Globus pallidus (tissue), 1 donor: ENCODE measurements around the gene ELMO1.

ENCODE experiments used
- DNase-seq: peaks from one replicate; pipeline ENCODE4 v3.0.0-alpha.2; 2015; ENCODE audit warnings: low spot score

Gene ELMO1

GRCh38 chr7:36916116-36916515 lies 532.5 kb downstream of the ELMO1 start:
- DNase-seq: no peak

GRCh38 chr7:36911788-36912187 lies 536.9 kb downstream of the ELMO1 start:
- DNase-seq: no peak

- no peak for DNase-seq
These were observed 537.8 kb downstream of the ELMO1 start for GRCh38 chr7:36910859-36911258.

GRCh38 chr7:36910401-36910800 lies 538.3 kb downstream of the ELMO1 start:
- DNase-seq: no peak

GRCh38 chr7:36906956-36907635 lies 541.6 kb downstream of the ELMO1 start:
- DNase-seq: no peak

GRCh38 chr7:36906448-36906847 lies 542.2 kb downstream of the ELMO1 start:
- no peak for DNase-seq

GRCh38 chr7:36905841-36906240 lies 542.8 kb downstream of the ELMO1 start:
- no peak for DNase-seq

- DNase-seq: no peak
These were observed 543.9 kb downstream of the ELMO1 start for GRCh38 chr7:36904802-36905201.

GRCh38 chr7:36904101-36904500 lies 544.6 kb downstream of the ELMO1 start:
- no peak for DNase-seq

- no peak for DNase-seq
These were observed 547.5 kb downstream of the ELMO1 start for GRCh38 chr7:36900988-36901710.

GRCh38 chr7:36898186-36898585 lies 550.5 kb downstream of the ELMO1 start:
- no peak for DNase-seq

GRCh38 chr7:36896956-36897590 lies 551.6 kb downstream of the ELMO1 start:
- no peak for DNase-seq

GRCh38 chr7:36896418-36896817 lies 552.2 kb downstream of the ELMO1 start:
- DNase-seq: no peak

GRCh38 chr7:36895192-36895591 lies 553.5 kb downstream of the ELMO1 start:
- DNase-seq: no peak

- DNase-seq: no peak
These were observed 554.5 kb downstream of the ELMO1 start for GRCh38 chr7:36894190-36894589.

GRCh38 chr7:36889182-36889581 lies 559.5 kb downstream of the ELMO1 start:
- DNase-seq: no peak

GRCh38 chr7:36887969-36888368 lies 560.7 kb downstream of the ELMO1 start:
- no peak for DNase-seq

GRCh38 chr7:36887233-36887632 lies 561.4 kb downstream of the ELMO1 start:
- DNase-seq: no peak

- no peak for DNase-seq
These were observed 563.8 kb downstream of the ELMO1 start for GRCh38 chr7:36884910-36885309.

- no peak for DNase-seq
These were observed 564.3 kb downstream of the ELMO1 start for GRCh38 chr7:36884351-36884750.

- no peak for DNase-seq
These were observed 567.3 kb downstream of the ELMO1 start for GRCh38 chr7:36881233-36881874.

GRCh38 chr7:36880108-36880507 lies 568.6 kb downstream of the ELMO1 start:
- DNase-seq: no peak

GRCh38 chr7:36879021-36879420 lies 569.6 kb downstream of the ELMO1 start:
- no peak for DNase-seq
